Measurements from ENCODE around the gene FER.
"Not testable (repeated sequence)": the region's sequence is repeated elsewhere in the genome, so short reads cannot be mapped to it uniquely, and the experiment has no call there.

FER gene

GRCh38 chr5:109029847-109030246 is 282.1 kb downstream of the FER start:
- no peak overlapping the region for H3K4me3 Mint-ChIP-seq
- H3K4me1 Mint-ChIP-seq (ENCODE audit: low read depth in 2 of 2), result peaks cover 3 to 4% of the 10 kb centered on the region in 2 donors
- no peaks in the 10 kb centered on the region for H3K9me3 Mint-ChIP-seq

GRCh38 chr5:109030360-109031143 is 282.9 kb downstream of the FER start:
- no peak overlapping the region for H3K4me3 Mint-ChIP-seq
- no peaks in the 10 kb centered on the region for H3K27me3 Mint-ChIP-seq
- DNase-seq (no peak), ATAC-seq (replicated peaks) (no peak)
- no peaks in the 10 kb centered on the region for H3K36me3 Mint-ChIP-seq (ENCODE audit: insufficient read depth)
- peaks cover 3 to 4% of the 10 kb centered on the region in 2 donors for H3K4me1 Mint-ChIP-seq (ENCODE audit: low read depth in 2 of 2)
- H3K9me3 Mint-ChIP-seq, result no peaks in the 10 kb centered on the region
- no peak overlapping the region for H3K27ac Mint-ChIP-seq

More at GRCh38 chr5:109029847-109030246, 282.1 kb downstream of the FER start:
- no peaks in the 10 kb centered on the region for H3K27me3 Mint-ChIP-seq
- no peak for ATAC-seq (replicated peaks)
- H3K36me3 Mint-ChIP-seq (ENCODE audit: insufficient read depth), result no peaks in the 10 kb centered on the region
- no peak overlapping the region for H3K27ac Mint-ChIP-seq
- DNase-seq, result no peak

GRCh38 chr5:109034306-109034705 is 286.6 kb downstream of the FER start:
- no peak for ATAC-seq (replicated peaks)
- peaks cover 3 to 4% of the 10 kb centered on the region in 2 donors for H3K4me1 Mint-ChIP-seq (ENCODE audit: low read depth in 2 of 2)
- no peaks in the 10 kb centered on the region for H3K27me3 Mint-ChIP-seq
- peaks cover 3% of the 10 kb centered on the region for H3K36me3 Mint-ChIP-seq (ENCODE audit: insufficient read depth)
- no peak overlapping the region for H3K4me3 Mint-ChIP-seq
- no peaks in the 10 kb centered on the region for H3K9me3 Mint-ChIP-seq
- DNase-seq, result no peak
- H3K27ac Mint-ChIP-seq, result no peak overlapping the region

- Mint-ChIP-seq H3K4me1 (ENCODE audit: low read depth in 2 of 2) (peaks cover under 1 to 4% of the 10 kb centered on the region in 2 donors), H3K9me3 (no peaks in the 10 kb centered on the region), H3K36me3 (ENCODE audit: insufficient read depth) (peaks cover 3% of the 10 kb centered on the region), H3K4me3 (no peak overlapping the region), H3K27me3 (no peaks in the 10 kb centered on the region), H3K27ac (no peak overlapping the region)
- no peak for DNase-seq
- ATAC-seq (replicated peaks), result no peak
Observed at GRCh38 chr5:109035436-109035835, 287.7 kb downstream of the FER start.

- no peaks in the 10 kb centered on the region for H3K27me3 Mint-ChIP-seq
- no peaks in the 10 kb centered on the region for H3K4me1 Mint-ChIP-seq (ENCODE audit: low read depth in 2 of 2)
- no peak for ATAC-seq (replicated peaks)
- peaks cover 3% of the 10 kb centered on the region for H3K36me3 Mint-ChIP-seq (ENCODE audit: insufficient read depth)
- DNase-seq, result no peak
- no peak overlapping the region for H3K4me3 Mint-ChIP-seq
- H3K27ac Mint-ChIP-seq, result no peak overlapping the region
- H3K9me3 Mint-ChIP-seq, result no peaks in the 10 kb centered on the region
Observed at GRCh38 chr5:109038209-109038840, 290.6 kb downstream of the FER start.

- Mint-ChIP-seq H3K27me3 (no peaks in the 10 kb centered on the region), H3K4me3 (no peak overlapping the region), H3K9me3 (no peaks in the 10 kb centered on the region), H3K36me3 (ENCODE audit: insufficient read depth) (peaks cover 3% of the 10 kb centered on the region), H3K27ac (no peak overlapping the region), H3K4me1 (ENCODE audit: low read depth in 2 of 2) (no peaks in the 10 kb centered on the region)
- DNase-seq (no peak), ATAC-seq (replicated peaks) (no peak)
Observed at GRCh38 chr5:109041317-109041716, 293.6 kb downstream of the FER start.

GRCh38 chr5:109045710-109046109 is 298.0 kb downstream of the FER start:
- no peaks in the 10 kb centered on the region for H3K27me3 Mint-ChIP-seq
- H3K4me1 Mint-ChIP-seq (ENCODE audit: low read depth in 2 of 2), result no peaks in the 10 kb centered on the region
- H3K9me3 Mint-ChIP-seq, result no peaks in the 10 kb centered on the region
- H3K27ac Mint-ChIP-seq, result no peak overlapping the region
- no peak for ATAC-seq (replicated peaks)
- DNase-seq, result no peak
- H3K36me3 Mint-ChIP-seq (ENCODE audit: insufficient read depth), result peaks cover 3% of the 10 kb centered on the region
- no peak overlapping the region for H3K4me3 Mint-ChIP-seq

- H3K4me3 Mint-ChIP-seq, result no peak overlapping the region
- ATAC-seq (replicated peaks) (no peak), DNase-seq (no peak)
- no peaks in the 10 kb centered on the region for H3K27me3 Mint-ChIP-seq
- no peaks in the 10 kb centered on the region for H3K4me1 Mint-ChIP-seq (ENCODE audit: low read depth in 2 of 2)
- peaks cover 0 to 1% of the 10 kb centered on the region in 2 donors for H3K9me3 Mint-ChIP-seq
- H3K27ac Mint-ChIP-seq, result no peak overlapping the region
- H3K36me3 Mint-ChIP-seq (ENCODE audit: insufficient read depth), result peaks cover 3% of the 10 kb centered on the region
Observed at GRCh38 chr5:109049565-109049964, 301.9 kb downstream of the FER start.

GRCh38 chr5:109050321-109050720 is 302.6 kb downstream of the FER start:
- not testable (repeated sequence) for ATAC-seq (replicated peaks); H3K4me3 Mint-ChIP-seq; DNase-seq; H3K36me3 Mint-ChIP-seq (ENCODE audit: insufficient read depth); H3K4me1 Mint-ChIP-seq (ENCODE audit: low read depth in 2 of 2); H3K27me3 Mint-ChIP-seq; H3K9me3 Mint-ChIP-seq; H3K27ac Mint-ChIP-seq

GRCh38 chr5:109052216-109052615 is 304.5 kb downstream of the FER start:
- H3K4me3 Mint-ChIP-seq; H3K27me3 Mint-ChIP-seq; DNase-seq; H3K36me3 Mint-ChIP-seq (ENCODE audit: insufficient read depth); H3K9me3 Mint-ChIP-seq; H3K4me1 Mint-ChIP-seq (ENCODE audit: low read depth in 2 of 2); ATAC-seq (replicated peaks); H3K27ac Mint-ChIP-seq: not testable (repeated sequence)

GRCh38 chr5:109053995-109054417 is 306.3 kb downstream of the FER start:
- DNase-seq (no peak), ATAC-seq (replicated peaks) (no peak)
- H3K4me3 Mint-ChIP-seq, result no peak overlapping the region
- H3K36me3 Mint-ChIP-seq (ENCODE audit: insufficient read depth), result peaks cover 6% of the 10 kb centered on the region
- no peaks in the 10 kb centered on the region for H3K4me1 Mint-ChIP-seq (ENCODE audit: low read depth in 2 of 2)
- no peak overlapping the region for H3K27ac Mint-ChIP-seq
- H3K9me3 Mint-ChIP-seq, result peaks cover 0 to 1% of the 10 kb centered on the region in 2 donors
- H3K27me3 Mint-ChIP-seq, result no peaks in the 10 kb centered on the region

GRCh38 chr5:109060378-109061025 is 312.8 kb downstream of the FER start:
- Mint-ChIP-seq H3K27me3 (no peaks in the 10 kb centered on the region), H3K4me3 (no peak overlapping the region), H3K36me3 (ENCODE audit: insufficient read depth) (peaks cover 3% of the 10 kb centered on the region), H3K4me1 (ENCODE audit: low read depth in 2 of 2) (no peaks in the 10 kb centered on the region), H3K9me3 (no peaks in the 10 kb centered on the region), H3K27ac (no peak overlapping the region)
- ATAC-seq (replicated peaks), result no peak
- DNase-seq, result no peak

- no peak for ATAC-seq (replicated peaks)
- H3K4me1 Mint-ChIP-seq (ENCODE audit: low read depth in 2 of 2), result no peaks in the 10 kb centered on the region
- no peak for DNase-seq
- no peak overlapping the region for H3K4me3 Mint-ChIP-seq
- H3K9me3 Mint-ChIP-seq, result no peaks in the 10 kb centered on the region
- H3K27ac Mint-ChIP-seq, result no peak overlapping the region
- H3K27me3 Mint-ChIP-seq, result no peaks in the 10 kb centered on the region
- H3K36me3 Mint-ChIP-seq (ENCODE audit: insufficient read depth), result peaks cover 3% of the 10 kb centered on the region
Observed at GRCh38 chr5:109062664-109063063, 315.0 kb downstream of the FER start.

GRCh38 chr5:109063223-109063622 is 315.5 kb downstream of the FER start:
- no peaks in the 10 kb centered on the region for H3K9me3 Mint-ChIP-seq
- no peak overlapping the region for H3K27ac Mint-ChIP-seq
- ATAC-seq (replicated peaks) (no peak), DNase-seq (no peak)
- H3K27me3 Mint-ChIP-seq, result no peaks in the 10 kb centered on the region
- peaks cover 3% of the 10 kb centered on the region for H3K36me3 Mint-ChIP-seq (ENCODE audit: insufficient read depth)
- no peak overlapping the region for H3K4me3 Mint-ChIP-seq
- H3K4me1 Mint-ChIP-seq (ENCODE audit: low read depth in 2 of 2), result no peaks in the 10 kb centered on the region

Measured in effector memory CD8-positive, alpha-beta T cell (primary cell).